Stimulated activated CD4-positive, alpha-beta T cell treated with anti-CD3 and anti-CD28 coated beads, Interleukin-1b, Interleukin-23, amount 100 ng/mL, for 1 hour (primary cell): ENCODE measurements around the gene MAN1C1.

Experiments used
- DNase-seq, 2 donors: peaks; one replicate each; pipeline ENCODE4 v3.0.0-alpha.2; 2020; ENCODE audit warnings: low read depth in 2 of 2

Gene MAN1C1

GRCh38 chr1:25614501-25615171 lies 2.0 kb upstream of the MAN1C1 start:
- DNase-seq = no peak

GRCh38 chr1:25615172-25615541 lies 1.4 kb upstream of the MAN1C1 start:
- no peak for DNase-seq

- DNase-seq = no peak
Measured at GRCh38 chr1:25615563-25616094, 962 bp upstream of the MAN1C1 start.

DNA sequence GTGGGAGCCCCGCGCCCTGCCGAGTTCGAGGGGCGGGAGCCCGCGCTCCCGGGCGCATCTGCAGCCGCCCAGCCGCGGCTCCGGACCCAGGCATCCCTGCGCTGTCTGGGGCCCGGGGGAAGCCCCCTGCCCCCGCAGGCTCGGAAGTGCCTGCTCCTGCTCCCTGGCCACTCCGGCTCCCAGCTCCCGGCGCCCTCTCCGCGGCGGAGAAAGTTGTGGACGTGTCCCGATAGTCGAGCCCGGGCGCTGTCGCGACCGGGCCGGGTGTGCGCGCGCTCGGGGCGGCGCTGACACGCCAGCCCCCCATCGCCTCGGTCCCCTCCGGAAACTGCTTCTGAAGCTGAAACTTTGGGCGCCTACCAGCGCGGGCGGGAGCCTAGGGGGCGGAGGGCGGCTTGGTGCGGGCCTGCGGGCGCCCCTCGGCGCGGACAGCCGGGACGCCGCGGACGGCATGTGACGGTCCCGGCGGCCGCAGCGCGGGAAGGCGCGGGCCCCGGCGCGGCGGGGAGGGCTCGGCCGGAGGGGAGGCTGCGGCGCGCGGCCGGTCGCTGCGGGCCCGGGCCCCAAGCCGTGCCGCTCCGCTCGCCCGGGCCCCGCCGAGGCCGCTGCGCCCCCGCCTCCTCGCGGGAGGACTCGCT lies 515 bp downstream of the MAN1C1 start:
- DNase-seq = no peak

DNA sequence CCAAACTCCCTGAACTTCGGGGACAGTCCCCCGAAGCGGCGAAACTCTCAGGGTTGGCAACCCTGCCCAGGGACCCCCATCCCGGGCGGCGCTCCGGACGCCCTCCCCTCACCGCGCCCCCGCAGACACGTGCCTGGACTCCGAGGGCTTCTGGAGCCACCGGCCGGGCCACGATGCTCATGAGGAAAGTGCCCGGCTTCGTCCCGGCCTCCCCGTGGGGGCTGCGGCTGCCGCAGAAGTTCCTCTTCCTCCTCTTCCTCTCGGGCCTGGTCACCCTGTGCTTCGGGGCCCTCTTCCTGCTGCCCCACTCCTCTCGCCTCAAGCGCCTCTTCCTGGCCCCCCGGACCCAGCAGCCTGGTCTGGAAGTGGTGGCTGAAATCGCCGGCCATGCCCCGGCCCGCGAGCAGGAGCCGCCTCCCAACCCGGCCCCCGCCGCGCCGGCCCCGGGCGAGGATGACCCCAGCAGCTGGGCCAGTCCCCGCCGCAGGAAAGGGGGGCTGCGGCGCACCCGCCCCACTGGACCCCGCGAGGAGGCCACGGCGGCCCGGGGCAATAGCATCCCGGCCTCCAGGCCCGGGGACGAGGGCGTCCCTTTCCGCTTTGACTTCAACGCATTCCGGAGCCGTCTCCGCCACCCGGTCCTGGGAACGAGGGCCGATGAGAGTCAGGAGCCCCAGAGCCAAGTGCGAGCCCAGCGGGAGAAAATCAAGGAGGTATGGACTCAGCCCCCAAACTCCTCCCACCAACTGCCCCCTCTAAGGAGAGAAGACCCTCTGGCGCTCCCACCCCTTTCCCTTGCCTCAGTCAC lies 1.2 kb downstream of the MAN1C1 start:
- no peak for DNase-seq

- DNase-seq = no peak
Measured at GRCh38 chr1:25618433-25618808, 1.8 kb downstream of the MAN1C1 start.

- no peak for DNase-seq
Measured at GRCh38 chr1:25619101-25619890, 2.7 kb downstream of the MAN1C1 start.

DNA sequence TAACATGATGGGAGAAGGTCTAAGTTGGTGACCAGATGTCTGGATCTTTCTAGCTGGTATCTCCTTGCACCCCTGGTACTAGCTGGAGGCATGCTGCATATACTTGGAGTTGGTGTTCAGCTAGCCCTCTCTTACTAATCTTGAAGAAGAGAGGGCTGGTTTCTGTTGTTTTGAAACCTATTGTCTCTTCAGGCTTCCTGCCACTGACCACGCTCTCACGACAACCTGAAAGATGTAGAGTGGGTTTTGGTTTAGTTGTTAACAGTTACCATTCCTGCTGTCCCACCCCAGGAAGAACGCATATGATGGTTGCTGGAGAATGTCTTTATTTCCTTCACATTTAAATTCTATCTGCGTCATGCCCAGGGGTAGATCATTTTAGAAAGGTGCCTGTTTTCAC lies 3.6 kb downstream of the MAN1C1 start:
- no peak for DNase-seq

- no peak for DNase-seq
Measured at GRCh38 chr1:25620701-25621350, 4.2 kb downstream of the MAN1C1 start.

GRCh38 chr1:25621876-25622275 lies 5.3 kb downstream of the MAN1C1 start:
- no peak for DNase-seq

- no peak for DNase-seq
Measured at GRCh38 chr1:25622531-25622930, 5.9 kb downstream of the MAN1C1 start.

DNA sequence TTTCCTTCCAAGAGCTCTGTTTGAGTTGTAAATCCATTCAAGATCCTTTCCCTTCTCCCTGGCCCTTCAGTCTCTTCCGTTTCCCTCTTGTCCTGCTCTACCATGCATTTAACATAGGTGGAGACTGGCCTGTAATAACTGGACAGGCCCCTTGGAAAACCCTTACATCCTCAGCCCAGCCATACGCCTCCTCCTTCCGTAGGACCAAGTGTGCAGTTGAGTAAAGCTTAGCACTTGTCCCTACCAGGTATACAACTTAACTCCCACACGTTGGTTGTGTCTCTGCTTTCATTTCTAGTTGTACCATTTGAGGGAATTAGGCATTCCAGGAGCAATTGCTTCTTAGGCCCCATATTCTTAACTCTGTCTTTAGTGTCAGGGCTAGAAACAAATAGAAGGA lies 6.4 kb downstream of the MAN1C1 start:
- no peak for DNase-seq

GRCh38 chr1:25623731-25624130 lies 7.1 kb downstream of the MAN1C1 start:
- DNase-seq = no peak

DNA sequence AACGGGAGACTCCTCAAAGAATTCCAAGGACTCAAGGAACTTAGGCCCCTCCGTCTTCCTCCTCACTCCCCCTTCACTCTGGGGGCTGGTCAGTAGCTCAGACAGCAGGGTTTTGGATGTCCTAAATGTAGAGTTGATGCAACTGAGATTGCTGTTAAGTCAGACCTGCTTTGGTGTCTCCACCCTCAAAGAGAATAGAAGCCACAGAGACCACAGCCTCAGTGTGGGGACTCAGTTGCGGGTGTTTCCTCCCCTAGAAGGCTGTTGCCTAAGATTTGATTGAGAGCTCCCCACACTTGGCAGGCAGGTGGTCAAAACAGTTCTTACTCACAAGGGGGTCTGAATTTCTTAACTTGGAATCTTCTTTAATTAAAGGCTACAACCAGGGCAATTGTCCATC lies 7.6 kb downstream of the MAN1C1 start:
- DNase-seq = no peak

GRCh38 chr1:25624604-25625003 lies 8.0 kb downstream of the MAN1C1 start:
- DNase-seq = no peak

DNA sequence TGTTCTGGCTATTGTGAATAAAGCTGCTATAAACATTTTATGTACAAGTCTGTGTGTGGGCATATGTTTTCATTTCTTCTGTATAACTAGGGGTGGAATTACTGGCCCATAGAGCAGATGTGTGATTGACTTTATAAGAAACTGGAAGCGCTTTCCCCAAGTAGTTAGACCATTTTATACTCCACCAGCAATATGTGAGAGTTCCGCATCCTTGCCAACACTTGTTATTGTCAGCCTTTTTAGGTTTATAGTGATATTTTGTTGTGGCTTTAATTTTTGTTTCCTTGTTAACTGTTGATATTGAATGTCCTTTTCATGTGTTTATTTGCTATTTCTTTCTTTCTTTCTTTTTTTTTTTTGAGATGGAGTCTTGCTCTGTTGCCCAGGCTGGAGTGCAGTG lies 9.4 kb downstream of the MAN1C1 start:
- DNase-seq = no peak

DNA sequence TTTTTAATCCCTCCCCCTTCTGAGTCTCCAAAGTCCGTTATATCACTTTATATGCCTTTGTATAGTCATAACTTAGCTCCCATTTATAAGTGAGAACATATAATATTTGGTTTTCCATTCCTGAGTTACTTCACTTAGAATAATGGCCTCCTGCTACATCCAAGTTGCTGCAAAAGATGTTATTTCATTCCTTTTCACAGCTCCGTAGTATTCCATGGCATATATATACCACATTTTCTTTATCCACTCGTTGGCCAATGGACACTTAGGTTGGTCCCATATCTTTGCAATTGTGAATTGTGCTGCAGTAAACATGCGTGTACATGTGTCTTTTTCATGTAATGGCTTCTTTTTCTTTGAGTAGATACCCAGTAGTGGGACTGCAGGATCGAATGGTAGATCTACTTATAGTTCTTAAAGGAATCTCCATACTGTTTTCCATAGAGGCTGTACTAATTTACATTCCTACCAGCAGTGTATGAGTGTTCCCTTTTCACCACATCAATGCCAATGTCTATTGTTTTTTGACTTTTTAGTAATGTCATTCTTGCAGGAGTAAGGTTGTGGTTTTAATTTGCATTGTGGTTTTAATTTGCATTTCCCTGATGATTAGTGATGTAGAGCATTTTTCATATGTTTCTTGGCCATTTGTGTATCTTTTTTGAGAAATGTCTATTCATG lies 12.3 kb downstream of the MAN1C1 start:
- DNase-seq = no peak

DNA sequence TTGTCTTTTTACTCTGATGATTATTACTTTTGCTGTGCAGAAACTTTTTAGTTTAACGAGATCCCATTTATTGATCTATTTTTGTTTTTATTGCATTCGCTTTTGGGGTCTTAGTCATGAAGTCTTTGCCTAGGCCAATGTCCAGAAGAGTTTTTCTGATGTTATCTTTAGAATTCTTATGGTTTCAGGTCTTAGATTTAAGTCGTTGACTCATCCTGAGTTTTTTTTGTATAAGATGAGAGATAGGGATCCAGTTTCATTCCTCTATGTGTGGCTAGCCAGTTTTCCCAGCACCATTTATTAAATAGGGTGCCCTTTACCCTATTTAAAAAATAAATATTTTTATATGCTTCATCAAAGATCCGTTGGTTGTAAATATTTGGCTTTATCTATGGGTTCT lies 13.2 kb downstream of the MAN1C1 start:
- no peak for DNase-seq

DNA sequence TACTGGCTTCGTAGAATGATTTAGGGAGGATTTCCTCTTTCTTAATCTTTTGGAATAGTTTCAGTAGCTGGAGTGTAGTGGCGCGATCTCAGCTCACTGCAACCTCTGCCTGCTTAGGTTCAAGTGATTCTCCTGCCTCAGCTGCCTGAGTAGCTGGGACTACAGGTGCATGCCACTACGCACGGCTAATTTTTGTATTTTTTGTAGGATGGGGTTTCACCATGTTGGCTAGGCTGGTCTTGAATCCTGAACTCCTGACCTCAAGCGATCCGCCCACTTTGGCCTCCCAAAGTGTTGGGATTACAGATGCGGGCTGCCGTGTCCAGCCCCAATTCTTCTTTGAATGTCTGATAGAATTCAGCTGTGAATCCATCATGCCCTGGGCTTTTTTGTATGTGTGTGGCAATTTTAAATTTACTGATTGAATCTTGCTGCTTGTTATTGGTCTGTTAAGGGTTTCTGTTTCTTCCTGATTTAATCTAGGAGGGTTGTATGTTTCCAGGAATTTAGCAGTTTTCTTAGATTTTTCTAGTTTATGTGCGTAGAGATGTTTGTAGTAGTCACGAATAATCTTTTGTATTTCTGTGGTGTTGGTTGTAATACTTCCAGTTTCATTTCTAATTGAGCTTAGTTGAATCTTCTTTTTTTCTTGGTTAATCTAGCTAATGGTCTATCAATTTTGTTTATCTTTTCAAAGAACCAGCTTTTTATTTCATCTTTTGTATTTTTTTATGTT lies 15.3 kb downstream of the MAN1C1 start:
- DNase-seq = no peak

GRCh38 chr1:25634066-25634465 lies 17.5 kb downstream of the MAN1C1 start:
- DNase-seq = no peak
